HG03159 (cell line): ENCODE data around the gene ZNF335.

ENCODE experiments used
- ATAC-seq: cut with Tn5 transposase; IDR thresholded peaks from one replicate; pipeline ENCODE4 v1.9.1; 2021; ENCODE audit warnings: mild to moderate bottlenecking, moderate library complexity; ENCODE audit not compliant: unreplicated experiment

The ZNF335 gene, protein sequence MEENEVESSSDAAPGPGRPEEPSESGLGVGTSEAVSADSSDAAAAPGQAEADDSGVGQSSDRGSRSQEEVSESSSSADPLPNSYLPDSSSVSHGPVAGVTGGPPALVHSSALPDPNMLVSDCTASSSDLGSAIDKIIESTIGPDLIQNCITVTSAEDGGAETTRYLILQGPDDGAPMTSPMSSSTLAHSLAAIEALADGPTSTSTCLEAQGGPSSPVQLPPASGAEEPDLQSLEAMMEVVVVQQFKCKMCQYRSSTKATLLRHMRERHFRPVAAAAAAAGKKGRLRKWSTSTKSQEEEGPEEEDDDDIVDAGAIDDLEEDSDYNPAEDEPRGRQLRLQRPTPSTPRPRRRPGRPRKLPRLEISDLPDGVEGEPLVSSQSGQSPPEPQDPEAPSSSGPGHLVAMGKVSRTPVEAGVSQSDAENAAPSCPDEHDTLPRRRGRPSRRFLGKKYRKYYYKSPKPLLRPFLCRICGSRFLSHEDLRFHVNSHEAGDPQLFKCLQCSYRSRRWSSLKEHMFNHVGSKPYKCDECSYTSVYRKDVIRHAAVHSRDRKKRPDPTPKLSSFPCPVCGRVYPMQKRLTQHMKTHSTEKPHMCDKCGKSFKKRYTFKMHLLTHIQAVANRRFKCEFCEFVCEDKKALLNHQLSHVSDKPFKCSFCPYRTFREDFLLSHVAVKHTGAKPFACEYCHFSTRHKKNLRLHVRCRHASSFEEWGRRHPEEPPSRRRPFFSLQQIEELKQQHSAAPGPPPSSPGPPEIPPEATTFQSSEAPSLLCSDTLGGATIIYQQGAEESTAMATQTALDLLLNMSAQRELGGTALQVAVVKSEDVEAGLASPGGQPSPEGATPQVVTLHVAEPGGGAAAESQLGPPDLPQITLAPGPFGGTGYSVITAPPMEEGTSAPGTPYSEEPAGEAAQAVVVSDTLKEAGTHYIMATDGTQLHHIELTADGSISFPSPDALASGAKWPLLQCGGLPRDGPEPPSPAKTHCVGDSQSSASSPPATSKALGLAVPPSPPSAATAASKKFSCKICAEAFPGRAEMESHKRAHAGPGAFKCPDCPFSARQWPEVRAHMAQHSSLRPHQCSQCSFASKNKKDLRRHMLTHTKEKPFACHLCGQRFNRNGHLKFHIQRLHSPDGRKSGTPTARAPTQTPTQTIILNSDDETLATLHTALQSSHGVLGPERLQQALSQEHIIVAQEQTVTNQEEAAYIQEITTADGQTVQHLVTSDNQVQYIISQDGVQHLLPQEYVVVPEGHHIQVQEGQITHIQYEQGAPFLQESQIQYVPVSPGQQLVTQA (N-terminal part only)

DNA sequence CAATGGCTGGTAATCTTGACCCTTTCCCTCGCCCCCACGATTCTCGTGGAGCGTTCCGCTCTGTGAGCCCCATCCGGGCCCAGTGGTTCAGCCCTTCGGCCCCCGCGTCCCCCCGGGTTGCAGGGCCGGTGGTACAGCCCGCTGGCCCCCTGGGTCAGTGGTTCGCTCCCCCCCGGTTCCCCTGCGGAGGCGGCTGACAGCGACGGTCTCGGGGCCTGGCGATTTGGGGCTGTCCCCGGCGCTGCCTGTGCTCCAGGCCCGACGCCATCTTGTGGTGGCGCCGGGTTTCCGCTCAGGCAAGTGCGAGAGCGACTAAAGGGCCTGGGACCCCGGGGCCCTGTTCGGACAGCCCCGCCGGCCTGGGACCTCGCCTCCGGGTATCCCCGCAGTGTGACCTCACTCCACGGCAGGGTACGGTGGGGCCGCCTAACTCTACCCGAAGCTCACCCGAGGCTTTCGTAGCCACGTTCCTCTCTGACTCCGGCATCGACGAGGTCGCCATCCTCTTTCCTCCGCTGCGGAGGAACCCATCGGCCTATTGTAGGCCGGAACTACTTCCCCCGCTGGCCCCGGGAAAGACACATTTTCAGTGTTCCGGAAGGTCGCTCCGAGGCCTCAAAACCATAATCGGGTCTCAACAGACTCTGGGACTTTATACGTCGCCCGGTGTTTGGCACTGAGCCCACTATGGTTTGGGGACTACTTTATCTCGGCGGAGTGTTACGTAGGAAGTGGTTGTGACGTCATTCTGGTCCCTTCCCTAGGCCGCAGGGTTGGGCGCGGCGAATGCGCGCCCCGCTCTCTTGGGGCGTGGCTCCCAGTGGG is at the start of gene ZNF335:
Gene ZNF335, minus strand, starts transcription at position 529 of the 825 bp plus-strand sequence. CDS start 793 bp downstream, outside the sequence.
- peak; percentile 73 for ATAC-seq

DNA sequence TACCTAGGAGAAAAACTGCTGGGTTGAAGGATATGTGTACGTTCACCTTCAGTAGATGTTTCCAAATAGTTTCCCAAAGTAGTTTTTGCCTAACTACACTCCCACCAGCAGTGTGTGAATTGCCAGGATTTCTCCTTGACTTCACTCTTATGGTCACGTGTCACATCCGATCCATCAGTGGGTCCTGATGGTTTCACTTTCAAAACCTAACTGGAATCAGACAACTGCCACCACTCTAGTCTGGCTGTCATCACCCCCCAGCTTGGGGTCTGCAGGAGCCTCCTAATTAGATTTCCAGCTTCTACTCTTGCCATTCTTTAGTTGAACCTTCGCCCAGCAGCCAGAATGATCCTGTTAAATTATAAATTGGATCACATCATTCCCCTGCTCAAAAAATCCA is 48.6 kb upstream of the ZNF335 start:
- no peak for ATAC-seq

DNA sequence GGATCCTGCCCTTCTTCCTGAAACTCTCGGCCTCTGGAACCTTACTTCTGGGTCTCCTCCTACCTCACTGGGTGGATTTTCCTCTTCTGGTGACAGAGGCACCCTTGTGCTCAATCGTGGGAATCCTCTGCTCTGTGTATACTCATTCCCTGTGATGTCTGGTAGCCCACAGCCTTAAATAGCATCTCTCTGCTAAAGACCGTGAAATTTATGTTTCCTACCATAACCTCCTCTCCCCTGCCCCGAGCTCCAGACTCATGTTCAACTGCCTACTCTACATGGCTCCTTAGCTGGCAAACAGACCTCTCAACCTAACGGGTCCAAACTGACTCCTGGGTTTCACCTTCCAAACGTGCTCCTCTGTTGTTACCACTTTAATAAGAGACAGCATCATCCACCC is 46.6 kb upstream of the ZNF335 start:
- ATAC-seq: no peak

DNA sequence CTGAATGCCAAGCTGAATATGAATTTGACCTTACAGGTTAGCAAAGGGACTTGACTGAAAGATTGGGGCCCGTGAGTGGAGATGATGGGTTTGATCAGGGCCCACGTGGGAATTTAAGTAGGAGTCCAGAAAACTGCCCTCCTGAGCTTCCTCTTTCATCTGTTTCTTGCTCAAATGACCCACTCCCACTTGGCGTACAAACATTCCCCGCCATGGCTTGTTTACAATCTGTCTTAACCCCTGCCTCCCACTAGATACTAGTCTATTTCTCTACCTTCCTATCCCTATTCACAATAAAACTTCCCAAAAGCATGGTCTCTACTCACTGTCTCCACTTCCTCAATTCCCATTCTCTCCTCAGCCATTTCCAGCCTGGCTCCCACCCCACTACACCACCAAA is 46.1 kb upstream of the ZNF335 start:
- ATAC-seq: no peak

DNA sequence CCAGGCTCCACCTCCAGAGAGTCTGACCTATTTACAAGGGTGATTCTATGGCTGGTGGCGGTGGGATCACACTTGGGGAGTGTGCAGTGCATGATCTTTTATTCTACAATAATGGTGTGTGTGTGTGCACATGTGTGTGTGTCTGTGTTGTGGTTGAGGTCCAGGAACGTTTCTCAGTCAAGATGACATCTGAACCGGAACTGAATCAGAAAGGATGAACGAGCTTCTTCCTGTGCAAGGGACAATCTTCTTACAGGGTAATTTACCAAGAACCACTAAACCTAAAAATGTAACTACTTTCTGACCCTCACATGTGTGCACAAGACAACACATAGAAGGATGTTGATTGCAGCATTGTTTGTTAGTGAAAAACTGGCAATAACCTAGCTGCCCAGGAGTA is 45.3 kb upstream of the ZNF335 start:
- no peak for ATAC-seq

DNA sequence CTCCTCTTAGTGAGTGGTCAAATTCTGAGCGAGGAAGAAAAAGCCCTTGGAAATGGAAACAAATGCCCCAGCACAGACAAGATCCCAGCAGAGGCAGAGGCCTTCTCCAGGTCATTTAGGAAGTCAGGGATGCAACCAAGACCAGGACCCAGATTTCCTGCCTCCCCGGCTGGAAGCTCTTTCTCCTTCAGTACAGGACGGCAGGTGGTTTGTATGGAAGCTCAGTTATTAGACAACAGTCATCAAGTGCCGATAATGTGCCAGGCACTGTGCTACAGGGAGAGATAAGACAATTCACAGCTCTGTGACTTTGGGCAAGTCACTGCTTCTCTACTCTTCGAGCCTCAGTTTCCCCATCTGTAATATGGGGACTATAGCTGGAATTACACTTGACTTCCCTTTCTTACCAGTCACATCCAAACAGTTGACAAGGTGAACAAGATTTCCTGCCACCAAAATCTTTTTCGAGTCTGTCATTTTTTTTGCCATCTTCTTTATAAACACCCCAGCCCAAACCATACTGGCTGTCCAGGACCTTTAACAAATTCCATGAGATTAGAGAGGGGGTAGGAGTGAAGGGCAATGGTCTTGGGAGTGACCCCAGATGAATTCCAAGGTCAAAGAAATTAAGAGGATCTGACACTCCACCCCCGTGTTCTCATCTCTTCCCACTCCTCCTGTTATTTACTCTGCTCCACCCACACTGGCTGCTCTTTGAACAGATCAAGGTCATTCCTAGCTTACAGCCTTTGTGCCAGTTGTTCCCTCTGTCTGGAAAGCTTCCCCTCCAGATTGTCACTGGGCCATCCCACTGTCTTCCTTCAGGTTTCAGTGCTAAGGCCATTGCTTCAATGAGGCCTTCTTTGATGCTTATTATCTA is 42.8 kb upstream of the ZNF335 start:
- ATAC-seq: no peak

DNA sequence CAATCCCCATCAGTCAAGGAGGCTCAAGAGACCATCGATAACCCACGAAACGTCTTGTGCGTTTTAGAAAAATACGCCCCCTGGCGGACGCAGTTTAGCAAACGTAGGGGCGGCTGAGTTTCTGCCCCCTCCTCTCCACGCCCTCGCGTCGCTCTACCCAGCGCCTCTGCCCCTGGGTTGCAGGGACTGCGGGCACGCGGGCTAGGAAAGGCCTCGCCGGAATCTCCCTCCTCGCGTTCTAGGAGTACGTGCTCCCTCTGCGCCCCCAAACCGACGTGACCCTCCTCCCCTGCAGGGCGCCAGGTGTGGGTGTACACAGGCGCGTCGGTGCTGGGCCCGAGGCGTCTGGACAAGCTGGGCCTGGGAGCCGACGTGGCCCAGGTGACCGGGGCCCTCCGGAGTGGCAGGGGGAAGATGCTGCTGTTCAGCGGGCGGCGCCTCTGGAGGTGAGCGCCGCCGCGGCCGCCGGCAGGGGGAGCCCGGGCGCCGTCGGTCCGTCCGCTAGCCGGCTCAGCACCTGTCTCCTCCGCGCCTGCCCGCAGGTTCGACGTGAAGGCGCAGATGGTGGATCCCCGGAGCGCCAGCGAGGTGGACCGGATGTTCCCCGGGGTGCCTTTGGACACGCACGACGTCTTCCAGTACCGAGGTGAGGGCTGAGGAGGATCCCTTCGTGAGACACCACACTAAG is 42.0 kb upstream of the ZNF335 start:
- ATAC-seq: no peak

DNA sequence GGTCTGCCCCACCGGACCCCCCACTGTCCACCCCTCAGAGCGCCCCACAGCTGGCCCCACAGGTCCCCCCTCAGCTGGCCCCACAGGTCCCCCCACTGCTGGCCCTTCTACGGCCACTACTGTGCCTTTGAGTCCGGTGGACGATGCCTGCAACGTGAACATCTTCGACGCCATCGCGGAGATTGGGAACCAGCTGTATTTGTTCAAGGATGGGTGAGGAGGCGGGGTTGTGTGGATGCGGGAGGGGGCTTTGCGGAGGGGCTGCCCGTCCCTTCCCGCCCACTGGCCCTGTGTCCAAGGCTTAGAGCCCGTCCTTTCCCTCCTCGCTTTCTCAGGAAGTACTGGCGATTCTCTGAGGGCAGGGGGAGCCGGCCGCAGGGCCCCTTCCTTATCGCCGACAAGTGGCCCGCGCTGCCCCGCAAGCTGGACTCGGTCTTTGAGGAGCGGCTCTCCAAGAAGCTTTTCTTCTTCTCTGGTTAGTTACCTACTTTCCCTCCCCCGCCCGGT is 41.4 kb upstream of the ZNF335 start:
- no peak for ATAC-seq

DNA sequence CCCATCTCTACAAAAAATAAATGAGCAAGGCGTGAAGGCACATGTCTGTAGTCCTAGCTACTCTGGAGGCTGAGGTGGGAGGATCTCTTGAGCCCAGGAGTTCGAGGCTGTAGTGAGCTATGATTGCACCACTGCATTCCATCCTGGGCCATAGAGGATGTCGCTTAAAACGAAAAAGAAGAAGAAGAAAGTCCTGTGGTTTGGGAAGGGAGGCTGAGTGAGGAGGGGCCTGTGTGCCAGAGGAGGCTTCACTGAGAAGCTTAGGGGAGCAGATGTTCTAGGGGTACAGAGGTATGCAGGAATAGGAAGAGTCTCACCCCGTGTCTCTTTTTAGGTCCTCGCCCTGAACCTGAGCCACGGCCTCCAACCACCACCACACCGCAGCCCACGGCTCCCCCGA is 40.9 kb upstream of the ZNF335 start:
- no peak for ATAC-seq

DNA sequence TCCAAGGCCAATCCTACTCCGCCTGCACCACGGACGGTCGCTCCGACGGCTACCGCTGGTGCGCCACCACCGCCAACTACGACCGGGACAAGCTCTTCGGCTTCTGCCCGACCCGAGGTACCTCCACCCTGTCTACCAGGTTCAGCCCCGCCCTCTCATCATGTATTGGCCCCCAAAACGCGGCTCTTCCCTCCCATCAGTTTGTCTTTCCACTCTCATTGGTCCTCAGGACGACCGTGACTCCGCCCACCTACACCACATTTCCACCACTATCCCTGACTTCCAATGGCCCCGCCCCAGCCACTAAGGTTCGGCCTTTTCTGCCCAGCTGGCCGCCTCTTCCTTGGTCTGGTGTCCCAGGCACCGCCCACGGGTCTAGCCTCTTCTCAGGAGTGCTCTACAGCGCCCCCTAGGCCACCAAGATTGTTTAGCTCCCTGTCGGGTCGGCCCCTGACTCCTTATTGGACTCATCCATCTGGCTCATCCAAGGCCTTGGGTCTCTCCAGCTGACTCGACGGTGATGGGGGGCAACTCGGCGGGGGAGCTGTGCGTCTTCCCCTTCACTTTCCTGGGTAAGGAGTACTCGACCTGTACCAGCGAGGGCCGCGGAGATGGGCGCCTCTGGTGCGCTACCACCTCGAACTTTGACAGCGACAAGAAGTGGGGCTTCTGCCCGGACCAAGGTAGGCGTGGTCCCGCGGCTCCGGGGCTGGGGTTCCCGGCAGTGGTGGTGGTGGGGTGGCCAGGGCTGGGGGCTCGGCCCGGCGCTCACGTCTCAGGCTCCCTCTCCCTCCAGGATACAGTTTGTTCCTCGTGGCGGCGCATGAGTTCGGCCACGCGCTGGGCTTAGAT is 39.9 kb upstream of the ZNF335 start:
- no peak for ATAC-seq

DNA sequence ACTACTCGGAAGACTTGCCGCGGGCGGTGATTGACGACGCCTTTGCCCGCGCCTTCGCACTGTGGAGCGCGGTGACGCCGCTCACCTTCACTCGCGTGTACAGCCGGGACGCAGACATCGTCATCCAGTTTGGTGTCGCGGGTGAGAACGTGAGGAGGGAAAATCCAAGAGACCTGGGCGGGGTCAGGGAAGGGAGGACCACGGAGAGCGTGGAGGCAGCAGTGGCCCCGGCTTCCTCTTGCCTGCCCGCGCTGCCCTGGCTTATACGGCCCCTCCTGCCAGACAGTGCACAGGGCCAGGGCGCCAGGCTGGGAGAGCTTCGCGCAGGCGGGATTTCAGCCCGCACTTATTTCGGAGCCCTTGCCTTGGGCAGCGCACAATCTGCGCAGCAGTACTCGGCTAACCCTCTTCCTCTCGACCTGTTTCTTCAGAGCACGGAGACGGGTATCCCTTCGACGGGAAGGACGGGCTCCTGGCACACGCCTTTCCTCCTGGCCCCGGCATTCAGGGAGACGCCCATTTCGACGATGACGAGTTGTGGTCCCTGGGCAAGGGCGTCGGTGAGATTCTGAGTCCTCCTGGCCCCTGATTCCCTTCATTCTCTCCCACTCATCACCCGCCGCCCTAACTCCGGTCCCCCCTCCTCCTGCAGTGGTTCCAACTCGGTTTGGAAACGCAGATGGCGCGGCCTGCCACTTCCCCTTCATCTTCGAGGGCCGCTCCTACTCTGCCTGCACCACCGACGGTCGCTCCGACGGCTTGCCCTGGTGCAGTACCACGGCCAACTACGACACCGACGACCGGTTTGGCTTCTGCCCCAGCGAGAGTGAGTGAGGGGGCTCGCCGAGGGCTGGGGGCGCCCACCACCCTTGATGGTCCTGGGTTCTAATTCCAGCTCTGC is 38.7 kb upstream of the ZNF335 start:
- ATAC-seq: no peak

DNA sequence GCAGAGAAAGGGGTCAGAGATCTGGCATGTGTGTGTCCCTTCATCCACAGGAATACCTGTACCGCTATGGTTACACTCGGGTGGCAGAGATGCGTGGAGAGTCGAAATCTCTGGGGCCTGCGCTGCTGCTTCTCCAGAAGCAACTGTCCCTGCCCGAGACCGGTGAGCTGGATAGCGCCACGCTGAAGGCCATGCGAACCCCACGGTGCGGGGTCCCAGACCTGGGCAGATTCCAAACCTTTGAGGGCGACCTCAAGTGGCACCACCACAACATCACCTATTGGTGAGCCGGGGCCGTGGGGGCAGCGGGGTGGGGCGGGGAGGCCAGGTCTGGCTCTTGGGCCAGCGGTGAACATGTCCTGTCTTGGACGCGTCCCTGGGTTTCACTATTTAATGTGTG is 37.8 kb upstream of the ZNF335 start:
- no peak for ATAC-seq

DNA sequence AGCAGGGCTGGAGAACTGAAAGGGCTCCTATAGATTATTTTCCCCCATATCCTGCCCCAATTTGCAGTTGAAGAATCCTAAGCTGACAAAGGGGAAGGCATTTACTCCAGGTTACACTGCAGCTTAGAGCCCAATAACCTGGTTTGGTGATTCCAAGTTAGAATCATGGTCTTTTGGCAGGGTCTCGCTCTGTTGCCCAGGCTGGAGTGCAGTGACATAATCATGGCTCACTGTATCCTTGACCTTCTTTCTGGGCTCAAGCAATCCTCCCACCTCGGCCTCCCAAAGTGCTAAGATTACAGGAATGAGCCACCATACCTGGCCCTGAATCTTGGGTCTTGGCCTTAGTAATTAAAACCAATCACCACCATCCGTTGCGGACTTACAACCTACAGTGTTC is 35.7 kb upstream of the ZNF335 start:
- ATAC-seq: no peak

DNA sequence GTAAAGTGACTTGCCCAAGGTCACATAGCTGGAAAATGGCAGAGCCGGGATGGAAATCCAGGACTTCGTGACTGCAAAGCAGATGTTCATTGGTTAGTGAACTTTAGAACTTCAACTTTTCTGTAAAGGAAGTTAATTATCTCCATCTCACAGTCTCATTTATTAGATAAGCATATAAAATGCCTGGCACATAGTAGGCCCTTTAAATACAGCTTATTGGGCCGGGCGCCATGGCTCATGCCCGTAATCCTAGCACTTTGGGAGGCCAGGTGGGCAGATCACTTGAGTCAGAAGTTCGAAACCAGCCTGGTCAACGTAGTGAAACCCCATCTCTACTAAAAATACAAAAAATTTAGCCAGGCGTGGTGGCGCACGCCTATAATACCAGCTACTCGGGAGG is 35.0 kb upstream of the ZNF335 start:
- no peak for ATAC-seq

DNA sequence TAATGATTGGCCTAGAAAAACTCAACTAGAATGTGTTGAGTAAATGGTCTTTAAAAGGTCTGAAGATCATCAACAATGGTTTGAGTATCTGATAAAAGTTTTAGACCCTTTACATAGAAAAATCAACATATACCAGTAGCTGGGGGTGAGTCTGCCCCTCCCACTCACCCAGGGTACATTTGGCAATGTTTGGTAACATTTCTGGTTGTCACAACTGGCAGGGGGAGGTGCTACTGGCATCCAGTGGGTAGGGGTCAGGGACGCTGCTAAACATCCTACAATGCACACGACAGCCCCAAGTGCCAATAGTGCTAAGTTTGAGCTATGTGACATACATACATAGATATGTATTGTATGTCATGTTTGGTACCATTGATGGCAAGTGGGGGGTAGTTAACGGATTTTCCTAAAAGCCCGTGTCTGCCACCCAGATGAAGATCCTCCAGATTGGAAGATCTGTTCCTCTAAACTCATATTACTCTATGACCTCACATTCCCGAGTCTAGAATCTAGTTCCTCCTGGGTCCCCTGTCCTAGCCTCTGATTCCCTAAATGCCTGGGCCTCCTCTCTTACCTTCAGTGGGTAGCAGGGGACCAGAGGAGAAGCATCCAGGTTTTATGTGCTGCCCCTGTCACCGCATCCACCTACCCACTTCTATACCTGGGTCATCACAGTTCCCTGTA is 34.2 kb upstream of the ZNF335 start:
- ATAC-seq: no peak

DNA sequence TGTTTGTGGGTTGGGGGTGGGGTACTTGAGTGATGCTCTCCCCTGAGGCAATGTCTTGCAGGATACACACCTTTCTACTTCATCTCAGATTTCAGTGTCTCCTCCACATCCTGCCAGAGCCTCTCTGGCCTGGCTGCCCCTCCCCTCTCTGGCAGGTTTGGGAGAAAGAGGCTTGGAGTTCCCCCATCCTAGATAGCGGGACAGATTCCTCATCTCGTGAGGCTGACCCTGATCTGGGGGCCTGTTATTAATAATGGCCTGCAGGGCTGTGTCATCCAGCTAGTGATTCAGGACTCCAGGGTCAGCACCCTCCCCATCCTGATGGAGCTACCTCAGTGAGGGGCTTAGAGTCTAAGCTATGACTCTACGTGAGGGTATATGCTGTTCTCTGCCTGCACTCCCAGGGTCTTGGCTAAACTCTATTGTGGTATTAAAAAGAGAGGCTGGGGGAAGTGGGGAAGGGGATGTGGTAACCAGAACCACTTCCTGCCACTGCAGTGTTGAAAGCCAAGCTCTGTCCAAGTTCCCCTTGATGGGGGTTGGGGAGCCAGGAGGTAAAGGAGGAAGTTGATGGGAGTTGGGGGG is 33.0 kb upstream of the ZNF335 start:
- ATAC-seq: no peak
